ENCODE results near the gene EDC3.
A peak's percentile ranks its signal among the peaks of the same experiment; 100 is the strongest.
"Not testable (repeated sequence)": the region's sequence is repeated elsewhere in the genome, so short reads cannot be mapped to it uniquely, and the experiment has no call there.

EDC3 gene

GRCh38 chr15:74646480-74646879 is 49.3 kb downstream of the EDC3 start:
- no peak for DNase-seq

GRCh38 chr15:74643665-74644204 is 52.1 kb downstream of the EDC3 start:
- DNase-seq, result no peak

- peak; percentile 80 for DNase-seq
Measured at GRCh38 chr15:74642734-74643664, 52.8 kb downstream of the EDC3 start.

- peak; percentile 85 for DNase-seq
Measured at GRCh38 chr15:74642348-74642733, 53.5 kb downstream of the EDC3 start.

GRCh38 chr15:74641151-74641550 is 54.7 kb downstream of the EDC3 start:
- no peak for DNase-seq

- no peak for DNase-seq
Measured at GRCh38 chr15:74636984-74637383, 58.8 kb downstream of the EDC3 start.

- no peak for DNase-seq
Measured at GRCh38 chr15:74635228-74635627, 60.6 kb downstream of the EDC3 start.

- no peak for DNase-seq
Measured at GRCh38 chr15:74633781-74634180, 62.0 kb downstream of the EDC3 start.

GRCh38 chr15:74632601-74633000 is 63.2 kb downstream of the EDC3 start:
- DNase-seq, result no peak

- no peak for DNase-seq
Measured at GRCh38 chr15:74631935-74632560, 63.8 kb downstream of the EDC3 start.

GRCh38 chr15:74631408-74631807 is 64.4 kb downstream of the EDC3 start:
- no peak for DNase-seq

- DNase-seq, result no peak
Measured at GRCh38 chr15:74631087-74631385, 64.8 kb downstream of the EDC3 start.

GRCh38 chr15:74630284-74631086 is 65.3 kb downstream of the EDC3 start:
- no peak for DNase-seq

GRCh38 chr15:74629696-74630095 is 66.1 kb downstream of the EDC3 start:
- DNase-seq, result not testable (repeated sequence)

GRCh38 chr15:74628949-74629348 is 66.9 kb downstream of the EDC3 start:
- no peak for DNase-seq

- no peak for DNase-seq
Measured at GRCh38 chr15:74628199-74628598, 67.6 kb downstream of the EDC3 start.

- DNase-seq, result no peak
Measured at GRCh38 chr15:74627766-74628165, 68.1 kb downstream of the EDC3 start.

- no peak for DNase-seq
Measured at GRCh38 chr15:74626752-74627692, 68.8 kb downstream of the EDC3 start.

GRCh38 chr15:74626336-74626735 is 69.5 kb downstream of the EDC3 start:
- DNase-seq, result no peak

GRCh38 chr15:74625693-74626092 is 70.1 kb downstream of the EDC3 start:
- DNase-seq, result no peak

- DNase-seq, result no peak
Measured at GRCh38 chr15:74624020-74624602, 71.7 kb downstream of the EDC3 start.

GRCh38 chr15:74622758-74623157 is 73.1 kb downstream of the EDC3 start:
- DNase-seq, result no peak
